Measurements from ENCODE around the gene PITX3. TPM values are rescaled to one million over a fixed set of nuclear protein-coding genes. Genes with fewer than 3 reads are reported as not detected.

Gene PITX3
- total and polyA plus RNA-seq, 2 donors (not counting 3 experiments of a cell fraction or from before 2014, with no cell fraction given) = not detected

DNA sequence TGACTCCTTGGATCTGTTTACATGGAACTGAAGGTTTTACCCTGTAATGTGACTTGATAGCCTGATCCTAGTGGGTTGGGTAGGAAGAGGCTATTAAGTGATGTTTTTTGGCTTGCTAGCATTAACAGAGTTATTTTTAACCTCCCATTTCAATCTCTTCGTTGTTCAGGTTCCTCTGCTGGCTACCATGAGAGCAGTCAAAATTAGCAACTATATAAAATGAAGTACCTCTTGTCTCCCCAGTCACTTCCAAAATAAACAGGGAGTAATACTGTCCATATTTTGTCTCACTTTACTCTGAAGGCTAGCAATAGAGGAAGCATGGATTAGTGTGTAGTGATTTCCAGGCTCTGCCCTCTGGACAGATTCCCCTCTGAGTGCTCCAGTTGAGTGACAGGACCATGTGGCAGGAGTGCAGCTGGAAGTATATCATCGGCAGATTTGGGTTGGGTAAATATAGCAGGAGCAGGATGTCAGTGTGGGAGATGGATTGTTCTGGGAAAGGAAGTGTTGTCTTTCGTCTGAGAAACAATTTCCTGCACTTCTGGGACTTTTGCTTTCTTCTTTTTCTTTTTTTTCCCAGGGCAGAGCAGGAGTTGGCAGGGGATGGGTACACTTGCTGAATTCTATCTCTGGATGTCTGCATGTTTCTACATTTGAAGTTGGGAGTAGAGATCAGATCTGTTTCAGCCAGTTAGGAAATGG, 39.2 kb upstream of the PITX3 start:
- DNase-seq (ENCODE audit: low read depth, low spot score) = peak; percentile 81
- Histone ChIP-seq H3K36me3 (ENCODE audit: control insufficient read depth in 2 of 2, extremely low read depth in 1 of 2, insufficient read depth in 2 of 2, low read length in 2 of 2) (no peaks in the 10 kb centered on the region), H3K9me1 (replicated peaks; ENCODE audit: control insufficient read depth, extremely low read depth, insufficient read depth, low read length) (no peaks in the 10 kb centered on the region), H4K20me1 (replicated peaks; ENCODE audit: control insufficient read depth, extremely low read depth, insufficient read depth, low read length) (peaks cover 14% of the 10 kb centered on the region), H3K79me2 (ENCODE audit: control insufficient read depth, insufficient read depth, low read length) (peaks cover 38% of the 10 kb centered on the region), H3K27ac (ENCODE audit: insufficient read depth, low read depth, low read length) (peak overlapping the region; percentile 40), H3K9ac (replicated peaks; ENCODE audit: extremely low read depth, insufficient read depth, low read length) (peak overlapping the region; percentile 19), H3K9me3 (replicated peaks; ENCODE audit: control insufficient read depth, insufficient read depth, low read length) (no peaks in the 10 kb centered on the region), H2AFZ (ENCODE audit: low read depth, low read length) (no peak overlapping the region), H3K4me3 (replicated peaks in 1 of 3; ENCODE audit: insufficient read depth in 1 of 3, low read depth in 1 of 3, low read length in 3 of 3) (peak overlapping the region in 1 of 3 experiments; percentile 16), H3K4me1 (ENCODE audit: control insufficient read depth, extremely low read depth, insufficient read depth, low read length) (peaks cover 22% of the 10 kb centered on the region), H3K27me3 (ENCODE audit: control insufficient read depth in 2 of 2, insufficient read depth in 2 of 2, low read length in 2 of 2) (no peaks in the 10 kb centered on the region), H3K4me2 (ENCODE audit: insufficient read depth, low read length) (peak overlapping the region; percentile 19)
- dilution Hi-C loops (cut with MboI; ENCODE audit: extremely low pct_ligation_motif_present, low sequenced_read_pairs) (no loop called here), intact Hi-C loops (cut with micrococcal nuclease) (loop anchor here (2.0 to 5.0 kb wide), 2 partner anchors 20 to 33 kb away; partner anchors contain the start of gene GBF1)
- ChIA-PET POLR2A (no interaction called here), CTCF (interaction anchor here (1.0 to 1.7 kb wide), 6 partner anchors 20 to 72 kb away, joined by 3 to 8 read pairs (median 4); no protein-coding TSS in a partner anchor)
- BruUV-seq (replicated peaks) = no TSS peak
- peak; percentile 67 for FAIRE-seq
- TF ChIP-seq FOS (IDR thresholded peaks at IDR 0.05; ENCODE audit: borderline replicate concordance, insufficient read depth, low read length) (no peak), POLR2AphosphoS5 (IDR thresholded peaks at IDR 0.05; ENCODE audit: insufficient read depth, low read depth, low read length) (no peak)
- TF ChIP-seq, protein P1, sequence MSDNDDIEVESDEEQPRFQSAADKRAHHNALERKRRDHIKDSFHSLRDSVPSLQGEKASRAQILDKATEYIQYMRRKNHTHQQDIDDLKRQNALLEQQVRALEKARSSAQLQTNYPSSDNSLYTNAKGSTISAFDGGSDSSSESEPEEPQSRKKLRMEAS (IDR thresholded peaks at IDR 0.05; ENCODE audit: insufficient read depth, insufficient read length) = peak; percentile 18

DNA sequence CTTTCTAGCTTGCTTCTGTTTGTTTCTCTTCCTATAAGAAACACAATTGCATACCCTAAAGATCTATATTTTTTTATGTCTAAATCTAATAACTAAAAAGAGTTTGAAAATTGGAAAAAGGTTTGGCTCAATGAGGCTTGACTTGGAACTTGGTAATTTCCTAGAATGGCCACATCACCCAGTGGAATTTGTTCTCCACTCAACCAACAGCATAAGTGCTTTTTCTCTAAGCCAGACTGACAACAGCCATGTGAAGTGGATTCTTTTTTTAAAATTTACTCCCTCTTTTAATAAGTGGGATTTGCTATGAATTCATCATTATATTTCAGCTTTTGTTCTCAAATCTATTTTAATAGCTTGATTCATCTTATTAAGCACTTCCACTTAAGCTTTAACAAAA, 37.8 kb upstream of the PITX3 start:
- Histone ChIP-seq H3K27ac (ENCODE audit: insufficient read depth, low read depth, low read length) (no peak overlapping the region), H3K9me3 (replicated peaks; ENCODE audit: control insufficient read depth, insufficient read depth, low read length) (no peaks in the 10 kb centered on the region), H3K79me2 (ENCODE audit: control insufficient read depth, insufficient read depth, low read length) (peaks cover 41% of the 10 kb centered on the region), H3K9me1 (replicated peaks; ENCODE audit: control insufficient read depth, extremely low read depth, insufficient read depth, low read length) (no peaks in the 10 kb centered on the region), H3K27me3 (ENCODE audit: control insufficient read depth in 2 of 2, insufficient read depth in 2 of 2, low read length in 2 of 2) (no peaks in the 10 kb centered on the region), H3K4me2 (ENCODE audit: insufficient read depth, low read length) (no peak overlapping the region), H3K4me1 (ENCODE audit: control insufficient read depth, extremely low read depth, insufficient read depth, low read length) (peaks cover 22% of the 10 kb centered on the region), H3K36me3 (ENCODE audit: control insufficient read depth in 2 of 2, extremely low read depth in 1 of 2, insufficient read depth in 2 of 2, low read length in 2 of 2) (no peaks in the 10 kb centered on the region), H3K4me3 (replicated peaks in 1 of 3; ENCODE audit: insufficient read depth in 1 of 3, low read depth in 1 of 3, low read length in 3 of 3) (no peak overlapping the region), H4K20me1 (replicated peaks; ENCODE audit: control insufficient read depth, extremely low read depth, insufficient read depth, low read length) (peaks cover 10% of the 10 kb centered on the region), H2AFZ (ENCODE audit: low read depth, low read length) (no peak overlapping the region), H3K9ac (replicated peaks; ENCODE audit: extremely low read depth, insufficient read depth, low read length) (no peak overlapping the region)
- BruUV-seq (replicated peaks) = no TSS peak
- CTCF ChIA-PET = interaction anchor here (0.6 to 1.2 kb wide), 2 partner anchors 8 to 13 kb away, joined by 3 read pairs; no protein-coding TSS in a partner anchor
- POLR2A ChIA-PET = no interaction called here
- FAIRE-seq (no peak), DNase-seq (ENCODE audit: low read depth, low spot score) (no peak)
- TF ChIP-seq, protein P2, sequence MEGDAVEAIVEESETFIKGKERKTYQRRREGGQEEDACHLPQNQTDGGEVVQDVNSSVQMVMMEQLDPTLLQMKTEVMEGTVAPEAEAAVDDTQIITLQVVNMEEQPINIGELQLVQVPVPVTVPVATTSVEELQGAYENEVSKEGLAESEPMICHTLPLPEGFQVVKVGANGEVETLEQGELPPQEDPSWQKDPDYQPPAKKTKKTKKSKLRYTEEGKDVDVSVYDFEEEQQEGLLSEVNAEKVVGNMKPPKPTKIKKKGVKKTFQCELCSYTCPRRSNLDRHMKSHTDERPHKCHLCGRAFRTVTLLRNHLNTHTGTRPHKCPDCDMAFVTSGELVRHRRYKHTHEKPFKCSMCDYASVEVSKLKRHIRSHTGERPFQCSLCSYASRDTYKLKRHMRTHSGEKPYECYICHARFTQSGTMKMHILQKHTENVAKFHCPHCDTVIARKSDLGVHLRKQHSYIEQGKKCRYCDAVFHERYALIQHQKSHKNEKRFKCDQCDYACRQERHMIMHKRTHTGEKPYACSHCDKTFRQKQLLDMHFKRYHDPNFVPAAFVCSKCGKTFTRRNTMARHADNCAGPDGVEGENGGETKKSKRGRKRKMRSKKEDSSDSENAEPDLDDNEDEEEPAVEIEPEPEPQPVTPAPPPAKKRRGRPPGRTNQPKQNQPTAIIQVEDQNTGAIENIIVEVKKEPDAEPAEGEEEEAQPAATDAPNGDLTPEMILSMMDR (IDR thresholded peaks at IDR 0.05; ENCODE audit: extremely low read depth in 1 of 2, insufficient read depth in 1 of 2, low read depth in 1 of 2, low read length in 2 of 2) = no peak
- no peak for TF ChIP-seq MYC (IDR thresholded peaks at IDR 0.05; ENCODE audit: low read depth, low read length)
- TF ChIP-seq POLR2AphosphoS5 (IDR thresholded peaks at IDR 0.05; ENCODE audit: insufficient read depth, low read depth, low read length) = no peak
- no peak for TF ChIP-seq GATA2 (IDR thresholded peaks at IDR 0.05; ENCODE audit: insufficient read depth, insufficient read length, low read depth, low read length)
- TF ChIP-seq, protein P1 (IDR thresholded peaks at IDR 0.05; ENCODE audit: insufficient read depth, insufficient read length) = no peak
- TF ChIP-seq FOS (IDR thresholded peaks at IDR 0.05; ENCODE audit: borderline replicate concordance, insufficient read depth, low read length) = no peak
- TF ChIP-seq POLR2A (IDR thresholded peaks at IDR 0.05; ENCODE audit: low read depth, low read length) = no peak
- TF ChIP-seq JUN (IDR thresholded peaks at IDR 0.05; ENCODE audit: borderline replicate concordance, insufficient read depth, insufficient read length, low read depth) = no peak
- TF ChIP-seq EZH2 (IDR thresholded peaks at IDR 0.05; ENCODE audit: borderline replicate concordance, low read depth, low read length, severe bottlenecking) = no peak
- dilution Hi-C loops (cut with MboI; ENCODE audit: extremely low pct_ligation_motif_present, low sequenced_read_pairs) = no loop called here
- intact Hi-C loops (cut with micrococcal nuclease) = no loop called here
